NB4 (cell line): Measurements from ENCODE around the gene SLC16A8.

Experiments
- MYC ChIP-seq: IDR thresholded peaks from 2 replicates; pipeline ENCODE4 v1.6.1; 2011; ENCODE audit warnings: low read depth, low read length
- POLR2A ChIP-seq: IDR thresholded peaks from 2 replicates; pipeline ENCODE4 v1.6.1; 2011; ENCODE audit warnings: mild to moderate bottlenecking; ENCODE audit not compliant: insufficient read length; ENCODE audit errors: extremely low read depth
- TF ChIP-seq, protein P1 (sequence below): IDR thresholded peaks from one replicate; pipeline ENCODE4 v1.5.1; 2012; ENCODE audit warnings: low read depth, low read length

DNA sequence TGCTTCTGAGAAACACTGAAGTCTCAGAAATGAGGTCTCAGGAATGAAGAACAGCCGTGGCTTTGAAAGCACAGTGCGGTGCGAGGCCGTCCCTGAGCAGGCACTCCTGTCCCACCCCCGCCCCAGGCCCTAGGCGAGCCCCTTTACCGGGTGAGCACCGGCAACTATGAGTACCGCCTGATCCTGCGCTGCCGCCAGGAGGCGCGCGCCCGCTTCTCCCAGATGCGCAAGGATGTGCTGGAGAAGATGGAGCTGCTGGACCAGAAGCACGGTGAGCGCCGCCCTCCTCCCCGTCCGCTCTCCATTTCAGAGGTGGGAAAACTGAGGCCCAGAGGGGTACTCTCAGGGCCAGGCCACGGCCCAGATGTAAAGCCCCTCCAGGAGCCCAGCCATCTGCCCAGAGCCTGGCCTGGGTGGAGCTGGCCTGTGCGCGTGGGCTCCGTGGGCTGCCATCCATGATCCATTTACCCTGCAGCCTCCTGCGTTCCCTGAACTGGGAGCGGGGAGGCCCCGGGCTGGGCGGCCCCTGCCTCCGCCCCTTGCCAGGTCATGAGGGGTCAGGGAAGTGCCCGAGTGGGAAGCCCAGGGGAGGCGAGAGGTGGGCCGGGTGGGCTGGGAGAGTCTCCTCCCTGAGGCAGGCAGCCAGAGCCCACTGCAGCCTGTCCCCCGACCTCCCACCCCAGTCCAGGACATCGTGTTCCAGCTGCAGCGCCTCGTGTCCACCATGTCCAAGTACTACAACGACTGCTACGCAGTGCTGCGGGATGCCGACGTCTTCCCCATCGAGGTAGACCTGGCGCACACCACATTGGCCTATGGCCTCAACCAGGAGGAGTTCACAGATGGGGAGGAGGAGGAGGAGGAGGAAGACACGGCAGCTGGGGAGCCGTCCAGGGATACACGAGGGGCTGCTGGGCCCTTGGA is 9.5 kb downstream of the SLC16A8 start:
- TF ChIP-seq, protein P1, sequence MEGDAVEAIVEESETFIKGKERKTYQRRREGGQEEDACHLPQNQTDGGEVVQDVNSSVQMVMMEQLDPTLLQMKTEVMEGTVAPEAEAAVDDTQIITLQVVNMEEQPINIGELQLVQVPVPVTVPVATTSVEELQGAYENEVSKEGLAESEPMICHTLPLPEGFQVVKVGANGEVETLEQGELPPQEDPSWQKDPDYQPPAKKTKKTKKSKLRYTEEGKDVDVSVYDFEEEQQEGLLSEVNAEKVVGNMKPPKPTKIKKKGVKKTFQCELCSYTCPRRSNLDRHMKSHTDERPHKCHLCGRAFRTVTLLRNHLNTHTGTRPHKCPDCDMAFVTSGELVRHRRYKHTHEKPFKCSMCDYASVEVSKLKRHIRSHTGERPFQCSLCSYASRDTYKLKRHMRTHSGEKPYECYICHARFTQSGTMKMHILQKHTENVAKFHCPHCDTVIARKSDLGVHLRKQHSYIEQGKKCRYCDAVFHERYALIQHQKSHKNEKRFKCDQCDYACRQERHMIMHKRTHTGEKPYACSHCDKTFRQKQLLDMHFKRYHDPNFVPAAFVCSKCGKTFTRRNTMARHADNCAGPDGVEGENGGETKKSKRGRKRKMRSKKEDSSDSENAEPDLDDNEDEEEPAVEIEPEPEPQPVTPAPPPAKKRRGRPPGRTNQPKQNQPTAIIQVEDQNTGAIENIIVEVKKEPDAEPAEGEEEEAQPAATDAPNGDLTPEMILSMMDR: no peak
- TF ChIP-seq POLR2A (no peak), MYC (no peak)
